GM19438 (cell line): ENCODE results near the gene BBX.
"Not testable (repeated sequence)": the region's sequence is repeated elsewhere in the genome, so short reads cannot be mapped to it uniquely, and the experiment has no call there.

ENCODE experiments used
- ATAC-seq: cut with Tn5 transposase; IDR thresholded peaks from one replicate; pipeline ENCODE4 v1.9.1; 2021; ENCODE audit warnings: low read depth; ENCODE audit not compliant: unreplicated experiment

The BBX gene

DNA sequence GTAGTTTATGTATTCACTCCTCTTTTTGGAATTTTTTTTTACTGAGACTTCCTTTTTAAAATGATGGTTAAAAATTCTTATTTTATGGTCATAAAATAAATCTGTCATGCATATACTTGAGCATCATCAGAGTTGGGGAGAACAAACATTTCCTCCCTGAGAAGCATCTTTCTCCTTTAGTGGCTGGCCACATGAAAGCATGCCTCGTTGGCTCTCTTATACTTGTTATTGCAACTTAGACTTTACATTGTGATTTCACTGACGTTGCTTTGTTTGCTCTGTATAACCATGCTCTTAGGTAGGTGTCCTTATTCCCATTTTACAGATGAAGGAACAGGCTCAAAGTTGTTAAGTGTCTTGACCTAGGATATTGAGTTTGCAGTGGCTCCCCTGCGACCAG is 18.1 kb downstream of the BBX start:
- ATAC-seq, result no peak

- no peak for ATAC-seq
Observed at GRCh38 chr3:107542665-107543064, 19.9 kb downstream of the BBX start.

DNA sequence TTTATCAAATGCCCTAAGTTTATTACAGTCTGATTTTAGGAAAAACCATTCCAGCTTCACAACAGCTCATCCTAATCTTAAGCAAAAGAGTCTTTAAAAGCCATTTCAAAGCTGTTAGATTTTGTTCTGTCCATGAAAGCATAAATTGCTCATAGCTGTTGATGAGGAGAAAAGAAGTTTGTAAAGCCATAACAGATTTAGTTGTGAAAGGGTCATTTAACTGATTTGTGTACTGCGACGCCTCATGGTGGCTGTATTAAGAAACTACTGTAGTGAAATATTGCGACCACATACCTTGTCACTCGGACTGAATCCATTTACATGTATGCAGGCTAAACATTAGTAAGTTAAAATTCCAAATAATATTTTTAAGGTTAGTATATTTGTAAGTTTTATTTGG is 20.9 kb downstream of the BBX start:
- no peak for ATAC-seq

GRCh38 chr3:107545680-107546120 is 22.9 kb downstream of the BBX start:
- no peak for ATAC-seq

DNA sequence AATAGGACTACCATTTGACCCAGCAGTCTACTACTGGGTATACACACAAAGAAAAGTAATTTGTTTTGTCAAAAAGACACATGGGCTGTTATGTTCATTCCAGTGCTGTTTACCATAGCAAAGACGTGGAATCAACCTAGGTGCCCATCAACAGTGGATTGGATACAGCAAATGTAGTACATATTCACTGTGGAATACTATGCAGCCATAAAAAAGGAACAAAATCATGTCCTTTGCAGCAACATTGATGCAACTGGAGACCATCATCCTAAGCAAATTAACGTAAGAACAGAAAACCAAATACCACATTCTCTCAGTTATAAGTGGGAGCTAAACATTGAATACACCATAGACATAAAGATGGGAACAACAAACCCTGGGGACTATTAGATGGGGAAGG is 25.8 kb downstream of the BBX start:
- no peak for ATAC-seq

DNA sequence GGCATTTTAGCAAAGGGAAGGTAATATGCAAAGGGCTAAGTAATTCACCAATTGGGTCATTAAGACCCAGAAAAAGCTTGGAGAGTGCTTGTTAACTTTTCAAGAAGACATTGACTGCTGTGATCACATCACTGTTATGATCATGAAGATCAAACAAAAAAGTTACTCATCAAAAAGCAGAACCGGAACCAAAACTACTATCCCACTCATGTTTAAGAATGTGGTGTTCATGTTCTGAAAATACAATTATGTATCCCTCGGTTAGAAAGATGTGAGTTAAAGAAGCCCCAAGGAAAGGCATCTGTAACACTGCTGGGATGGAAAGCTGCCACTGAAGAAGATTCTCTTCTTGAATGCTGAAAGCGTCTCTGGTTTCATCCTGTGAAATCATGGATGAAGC is 32.6 kb downstream of the BBX start:
- ATAC-seq, result no peak

DNA sequence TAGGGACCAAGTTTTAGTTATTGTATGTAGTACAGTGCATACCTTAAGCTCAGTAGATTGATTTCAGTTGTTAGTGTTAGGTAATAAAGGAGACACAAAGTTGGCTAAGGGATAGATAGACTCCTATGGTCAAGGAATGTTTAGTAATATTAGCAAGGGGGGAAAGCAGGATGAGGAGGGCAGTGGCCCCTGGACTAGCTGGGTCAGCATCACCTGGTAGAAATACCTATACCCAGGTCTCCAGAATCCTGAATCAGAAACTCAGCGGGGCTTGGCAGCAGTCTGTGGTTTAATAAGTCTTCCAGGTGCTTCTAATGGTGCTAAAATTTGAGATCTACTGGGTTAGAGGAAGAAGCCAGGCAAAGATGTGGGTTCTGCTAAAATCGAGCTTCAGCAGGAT is 35.0 kb downstream of the BBX start:
- ATAC-seq, result no peak

DNA sequence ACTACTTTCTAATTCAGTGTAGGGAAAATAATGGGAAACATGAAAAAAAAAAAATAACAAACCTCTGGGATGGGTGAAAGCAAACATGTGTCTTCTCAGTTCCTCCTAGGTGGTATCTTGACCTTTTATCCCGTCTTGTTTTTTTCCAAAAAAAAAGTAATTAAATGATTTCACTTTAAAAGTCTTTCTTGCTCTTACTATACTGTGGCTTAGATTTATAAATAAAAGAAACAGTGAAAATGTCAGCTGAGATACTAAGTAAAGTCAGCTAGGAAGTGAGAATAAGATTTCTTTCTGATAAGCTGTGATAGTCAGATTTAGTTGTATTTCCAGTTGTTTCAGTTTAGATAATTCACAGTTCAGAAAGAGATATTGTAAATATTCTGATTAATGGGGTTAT is 37.4 kb downstream of the BBX start:
- ATAC-seq, result no peak

GRCh38 chr3:107561980-107562379 is 39.2 kb downstream of the BBX start:
- ATAC-seq, result no peak

DNA sequence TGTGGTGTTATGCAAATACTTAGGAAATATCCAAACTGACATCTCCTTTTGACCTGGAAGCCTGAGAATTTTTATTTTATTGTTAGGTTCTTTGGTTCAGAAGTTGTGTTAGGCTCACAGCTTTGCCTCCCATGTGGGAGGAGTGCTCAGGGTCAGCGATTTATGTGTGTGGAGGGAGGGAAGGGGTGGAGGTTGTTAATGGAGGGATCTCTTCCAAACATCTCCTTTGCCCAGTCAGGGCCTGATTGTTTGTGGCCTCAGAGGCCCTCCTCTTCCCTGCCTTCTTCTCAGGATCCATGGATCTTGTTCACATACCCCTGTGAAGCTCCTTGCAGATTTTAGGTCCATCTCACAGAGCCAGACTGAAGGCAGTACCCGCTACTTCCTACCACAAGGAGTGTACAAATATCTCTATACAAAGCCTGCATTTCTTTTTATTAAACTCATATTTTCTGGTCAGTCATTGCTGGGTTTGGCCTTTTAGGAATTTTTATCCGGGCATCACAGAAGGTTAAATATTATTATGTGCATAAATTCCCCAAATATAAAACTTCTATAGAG is 40.3 kb downstream of the BBX start:
- no peak for ATAC-seq

DNA sequence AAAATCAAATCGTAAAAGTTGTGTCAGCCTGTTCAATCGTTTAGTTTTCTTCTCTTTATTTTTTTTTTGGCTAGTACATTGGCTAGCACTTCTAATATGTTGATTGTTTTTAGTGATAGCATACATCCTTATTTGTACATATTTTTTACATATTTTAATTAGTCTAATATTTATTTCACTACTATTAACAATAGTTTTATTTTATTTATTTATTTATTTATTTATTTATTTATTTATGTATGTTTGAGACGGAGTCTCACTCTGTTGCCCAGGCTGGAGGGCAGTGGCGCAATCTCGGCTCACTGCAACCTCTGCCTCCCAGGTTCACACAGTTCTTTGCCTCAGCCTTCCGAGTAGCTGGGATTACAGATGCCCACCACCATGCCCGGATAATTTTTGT is 42.5 kb downstream of the BBX start:
- not testable (repeated sequence) for ATAC-seq

DNA sequence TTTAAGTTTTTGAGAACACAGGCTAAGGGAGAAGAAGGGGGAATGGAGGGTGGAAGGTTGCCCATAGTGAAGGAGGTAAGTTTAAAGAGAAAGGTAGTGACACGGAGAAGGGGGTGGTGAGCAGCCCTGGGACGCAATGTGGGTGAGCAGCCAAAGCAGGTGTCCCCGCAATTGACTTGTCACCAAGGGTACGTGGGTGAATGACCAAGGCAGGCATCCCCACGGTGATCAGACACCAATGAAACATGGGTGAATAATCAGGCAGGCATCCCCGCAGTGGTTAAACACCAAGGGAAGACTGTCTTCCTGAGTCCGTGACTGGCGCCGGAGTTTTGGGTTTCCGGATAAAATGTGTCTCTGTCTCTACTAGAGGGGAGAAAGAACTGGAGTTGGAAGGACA is 48.3 kb downstream of the BBX start:
- ATAC-seq, result not testable (repeated sequence)

DNA sequence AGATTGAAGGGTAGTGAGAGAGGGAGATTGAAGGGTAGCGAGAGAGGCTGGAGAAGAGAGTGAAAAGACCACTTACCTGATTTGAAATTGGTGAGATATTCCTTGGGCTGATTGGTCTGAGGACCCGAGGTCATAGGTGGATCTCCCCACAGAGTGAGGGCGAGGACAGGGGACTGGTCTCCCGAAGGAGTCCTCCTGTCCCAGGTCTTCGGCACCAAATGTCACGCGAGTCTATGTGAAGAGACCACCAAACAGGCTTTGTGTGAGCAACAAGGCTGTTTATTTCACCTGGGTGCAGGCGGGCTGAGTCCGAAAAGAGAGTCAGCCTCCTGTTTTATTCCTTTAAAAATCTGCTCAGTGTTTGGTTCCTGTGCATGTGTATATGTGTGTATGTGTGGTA is 48.7 kb downstream of the BBX start:
- not testable (repeated sequence) for ATAC-seq

DNA sequence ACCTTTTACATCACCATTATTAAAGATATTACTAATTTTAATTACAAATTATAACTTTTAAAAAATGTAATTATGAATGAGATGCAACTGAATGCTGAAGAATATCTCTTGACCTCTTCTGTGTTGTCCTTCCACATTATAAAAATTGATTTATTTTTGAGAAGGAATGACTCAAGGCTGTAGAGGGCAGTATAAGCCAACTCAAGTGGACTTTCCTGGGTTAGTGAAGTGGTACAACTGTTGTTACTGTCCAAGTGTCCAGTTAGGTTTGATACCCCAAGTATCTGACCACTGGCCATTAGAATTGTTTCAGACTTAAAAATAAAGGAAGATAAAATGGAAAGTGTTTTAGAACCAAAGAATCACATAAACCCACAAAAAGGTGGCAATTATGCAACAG is 51.9 kb downstream of the BBX start:
- ATAC-seq, result no peak

DNA sequence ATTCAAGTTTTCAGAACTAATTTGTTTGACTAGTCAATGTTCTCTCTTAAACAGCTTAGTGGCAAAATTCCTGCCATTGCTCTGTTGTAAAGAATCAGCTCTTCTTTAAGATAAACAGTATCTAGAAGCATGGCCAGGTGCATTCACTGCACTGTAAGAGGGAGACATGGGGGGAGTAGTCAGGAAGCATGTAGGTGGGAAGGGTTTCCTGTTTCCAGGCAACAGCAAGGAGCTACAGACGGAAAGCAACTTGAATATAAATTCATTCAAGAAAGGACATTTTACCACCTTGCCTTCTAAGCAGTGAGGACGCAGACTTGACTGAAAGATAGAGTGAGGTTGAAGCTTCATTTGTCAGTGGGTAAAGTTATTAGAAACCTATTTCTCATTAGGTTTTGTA is 55.3 kb downstream of the BBX start:
- ATAC-seq, result no peak

DNA sequence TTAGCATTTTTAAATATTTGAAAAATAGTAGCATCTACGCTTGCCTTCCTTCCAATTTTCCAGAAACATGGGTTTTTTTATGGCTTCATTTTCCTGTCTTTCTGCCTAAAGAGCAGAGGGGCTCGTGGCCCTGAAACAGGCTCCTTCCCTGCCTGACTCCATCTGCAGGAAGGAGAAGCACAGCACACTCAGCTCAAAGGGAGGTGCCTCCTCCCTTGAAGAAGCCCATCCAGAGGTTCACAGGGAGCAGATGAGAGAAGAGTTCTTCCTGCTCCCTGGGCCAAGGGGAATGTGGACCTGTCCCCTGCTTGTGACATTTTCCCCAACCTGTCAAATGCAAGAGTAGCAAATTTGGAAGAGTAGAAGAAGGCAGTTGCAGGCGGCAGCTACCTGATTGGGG is 55.8 kb downstream of the BBX start:
- ATAC-seq, result no peak

- no peak for ATAC-seq
Observed at GRCh38 chr3:107579371-107579770, 56.6 kb downstream of the BBX start.

GRCh38 chr3:107581230-107581629 is 58.5 kb downstream of the BBX start:
- ATAC-seq, result no peak

DNA sequence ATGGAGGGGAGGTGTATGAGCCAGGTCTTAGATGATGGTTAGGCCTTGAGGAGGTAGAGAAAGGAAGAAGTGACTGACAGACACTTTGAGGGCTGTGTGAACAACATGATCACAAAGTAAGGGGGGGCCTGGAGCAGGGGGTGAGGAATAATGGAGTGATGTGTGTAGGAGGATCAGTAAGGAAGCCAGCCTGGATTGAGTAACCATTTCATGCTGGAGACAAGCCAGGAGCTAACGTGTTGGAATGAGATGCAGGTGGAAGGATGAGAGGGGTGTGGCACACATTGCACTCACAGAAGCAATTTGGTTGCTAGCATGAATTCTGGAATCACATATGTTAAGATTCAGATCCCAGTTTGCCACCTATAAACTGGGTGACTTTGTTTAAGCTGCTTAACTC is 65.5 kb downstream of the BBX start:
- ATAC-seq, result no peak

- ATAC-seq, result no peak
Observed at GRCh38 chr3:107589454-107589853, 66.7 kb downstream of the BBX start.

DNA sequence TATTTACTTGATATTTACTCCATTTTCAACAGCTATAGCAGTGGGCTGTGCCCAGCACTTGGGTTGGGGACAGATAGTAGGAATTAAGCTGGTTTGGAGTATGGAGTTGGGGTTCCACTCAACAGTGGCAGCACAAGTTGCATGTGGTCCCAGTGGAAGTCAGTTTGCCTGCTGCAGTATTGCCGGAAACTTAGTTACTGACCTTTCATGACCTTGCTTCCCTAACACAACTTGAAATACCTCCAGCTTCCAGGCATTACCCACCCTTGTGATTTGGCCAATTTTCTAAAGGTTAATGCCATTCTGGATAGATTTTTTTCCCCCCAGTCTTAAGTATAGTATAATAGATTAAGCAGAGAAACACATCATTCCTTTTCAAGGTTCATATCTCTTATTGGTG is 68.0 kb downstream of the BBX start:
- ATAC-seq, result no peak

- no peak for ATAC-seq
Observed at GRCh38 chr3:107592073-107592472, 69.3 kb downstream of the BBX start.

DNA sequence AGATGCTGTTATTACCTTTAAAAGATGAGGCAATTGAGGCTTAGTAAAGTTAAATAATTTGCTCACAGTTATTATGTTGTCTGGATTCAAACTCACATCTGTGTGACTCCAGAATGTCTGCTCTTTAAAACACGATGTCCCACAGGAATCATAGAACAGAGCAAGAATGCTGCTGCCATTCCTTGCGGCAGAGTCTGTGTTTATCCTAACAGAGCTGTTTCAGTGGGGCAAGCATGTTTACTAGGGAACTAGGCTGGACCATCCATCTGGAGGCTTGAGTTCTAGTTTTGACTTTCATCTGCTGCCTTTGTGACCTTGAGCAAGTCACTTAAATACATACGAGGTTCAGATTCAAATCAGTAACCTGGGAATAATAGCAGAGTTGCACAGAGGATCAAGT is 72.1 kb downstream of the BBX start:
- ATAC-seq, result no peak
